Prostate gland (tissue), 2 donors: ENCODE measurements around the gene MYD88. TPM values are rescaled to one million over a fixed set of nuclear protein-coding genes. Genes with fewer than 3 reads are reported as not detected.
"Not testable (repeated sequence)": the region's sequence is repeated elsewhere in the genome, so short reads cannot be mapped to it uniquely, and the experiment has no call there.

Source experiments
- DNase-seq: peaks from one replicate; pipeline ENCODE4 v3.0.0-alpha.2; 2019; ENCODE audit warnings: low spot score
- H3K27ac ChIP-seq, 2 donors: fragments of 200-600 bp; sonication (generic); 2 replicates each; pipeline ENCODE4 v1.5.1; 2017 to 2019
- H3K27me3 ChIP-seq: fragments of 200-600 bp; sonication (generic); replicated peaks from 2 replicates; pipeline ENCODE4 v1.5.1; 2019; ENCODE audit not compliant: insufficient read depth
- H3K36me3 ChIP-seq, 2 donors: fragments of 200-600 bp; sonication (generic); 1 replicate in 1 of 2; 2 replicates in 1 of 2; pipeline versions ENCODE4 v1.5.1 to v1.8.1; 2017 to 2019
- H3K4me1 ChIP-seq: fragments of 200-600 bp; sonication (generic); replicated peaks from 2 replicates; pipeline ENCODE4 v1.5.1; 2019
- H3K4me3 ChIP-seq, 2 donors: fragments of 200-600 bp; sonication (generic); 2 replicates each; pipeline ENCODE4 v1.5.1; 2017 to 2019
- H3K9me3 ChIP-seq: fragments of 200-600 bp; sonication (generic); 2 replicates; pipeline ENCODE4 v1.5.1; 2017
- CTCF ChIP-seq, 4 experiments: fragments of 200-600 bp in 2 of 4; fragments of 450-650 bp in 2 of 4; sonication (generic) in 2 of 4; IDR thresholded peaks; 1 replicate in 3 of 4; 2 replicates in 1 of 4; pipeline ENCODE4 v1.5.1; 2016 to 2019; ENCODE audit warnings: antibody characterized with exemption in 4 of 4, mild to moderate bottlenecking in 2 of 4, moderate library complexity in 2 of 4
- POLR2A ChIP-seq: fragments of 450-650 bp; IDR thresholded peaks from one replicate; pipeline ENCODE4 v1.6.1; 2016; ENCODE audit warnings: antibody characterized with exemption, mild to moderate bottlenecking
- POLR2AphosphoS5 ChIP-seq: sonication (generic); formaldehyde crosslinking; IDR thresholded peaks from one replicate; pipeline ENCODE4 v1.6.1; 2017; ENCODE audit warnings: antibody characterized with exemption
- WGBS: methylation state at CpG from one replicate; pipeline ENCODE4 v1.1.5; 2018; 5-methylcytosine and 5-hydroxymethylcytosine counted together
- intact Hi-C: fragments of 100-400 bp; cut with DNase I; formaldehyde crosslinking; loops from one replicate; pipeline ENCODE4 v1.14.2; 2022
- total RNA-seq, 2 donors: library from RNA; depleted of rRNA; stranded (reverse); fragments of >200 nt; gene quantifications; one replicate each; pipeline ENCODE4 v1.1.0, GENCODE V29; 2016

The MYD88 gene
- total RNA-seq, 2 donors from 2014 or later, result 21.4 to 30.8 TPM

- Histone ChIP-seq H3K27me3 (no peaks in the 10 kb centered on the region), H3K4me3 (no peak overlapping the region), H3K36me3 (no peaks in the 10 kb centered on the region), H3K4me1 (no peaks in the 10 kb centered on the region), H3K9me3 (no peaks in the 10 kb centered on the region), H3K27ac (no peak overlapping the region)
- WGBS, result 76% methylated on average over 5 of the region's 5 CpGs
- intact Hi-C loops, result no loop called here
- DNase-seq, result no peak
- TF ChIP-seq POLR2AphosphoS5 (no peak), CTCF (IDR thresholded peaks at IDR 0.05) (no peak), POLR2A (no peak)
Measured at GRCh38 chr3:38158472-38158871, 20.0 kb downstream of the MYD88 start.

- H3K27me3 ChIP-seq, H3K4me3 ChIP-seq, H3K36me3 ChIP-seq, H3K4me1 ChIP-seq, H3K27ac ChIP-seq, H3K9me3 ChIP-seq, DNase-seq, intact Hi-C loops: not testable (repeated sequence)
- 95% methylated on average over 11 of the region's 11 CpGs for WGBS
Measured at GRCh38 chr3:38160704-38161103, 22.2 kb downstream of the MYD88 start.

GRCh38 chr3:38163117-38163840, 24.8 kb downstream of the MYD88 start:
- Histone ChIP-seq H3K27me3 (no peaks in the 10 kb centered on the region), H3K4me1 (no peaks in the 10 kb centered on the region), H3K9me3 (no peaks in the 10 kb centered on the region), H3K4me3 (no peak overlapping the region), H3K27ac (peak overlapping the region in 1 of 2 donors; percentile 99), H3K36me3 (no peaks in the 10 kb centered on the region)
- TF ChIP-seq CTCF (IDR thresholded peaks at IDR 0.05) (no peak), POLR2AphosphoS5 (no peak), POLR2A (no peak)
- 88% methylated on average over 12 of the region's 12 CpGs for WGBS
- no peak for DNase-seq
- intact Hi-C loops, result no loop called here

GRCh38 chr3:38163841-38164642, 25.6 kb downstream of the MYD88 start:
- H3K4me1 ChIP-seq, result no peaks in the 10 kb centered on the region
- H3K27ac ChIP-seq, result peak overlapping the region; percentile 98 to 99
- no peaks in the 10 kb centered on the region for H3K9me3 ChIP-seq
- no peak for TF ChIP-seq POLR2A
- TF ChIP-seq CTCF (IDR thresholded peaks at IDR 0.05), result no peak
- no peak for TF ChIP-seq POLR2AphosphoS5
- intact Hi-C loops, result loop anchor here (2.0 kb wide), 1 partner anchor 25 kb away; the partner anchor contains the start of gene MYD88
- WGBS, result 68% methylated on average over 24 of the region's 24 CpGs
- H3K27me3 ChIP-seq, result no peaks in the 10 kb centered on the region
- no peak for DNase-seq
- no peaks in the 10 kb centered on the region for H3K36me3 ChIP-seq
- peak overlapping the region; percentile 97 for H3K4me3 ChIP-seq

GRCh38 chr3:38164643-38164951, 26.1 kb downstream of the MYD88 start:
- Histone ChIP-seq H3K27me3 (no peaks in the 10 kb centered on the region), H3K4me3 (peak overlapping the region; percentile 97), H3K36me3 (no peaks in the 10 kb centered on the region), H3K27ac (peak overlapping the region; percentile 98 to 99), H3K9me3 (no peaks in the 10 kb centered on the region), H3K4me1 (no peaks in the 10 kb centered on the region)
- intact Hi-C loops, result loop anchor here (2.0 kb wide), 1 partner anchor 26 kb away; the partner anchor contains the start of gene MYD88
- 2% methylated on average over 17 of the region's 17 CpGs for WGBS
- TF ChIP-seq POLR2AphosphoS5 (no peak), POLR2A (no peak), CTCF (IDR thresholded peaks at IDR 0.05) (no peak)
- DNase-seq, result no peak
